ENCODE data around the gene ECT2L.

Gene ECT2L, protein sequence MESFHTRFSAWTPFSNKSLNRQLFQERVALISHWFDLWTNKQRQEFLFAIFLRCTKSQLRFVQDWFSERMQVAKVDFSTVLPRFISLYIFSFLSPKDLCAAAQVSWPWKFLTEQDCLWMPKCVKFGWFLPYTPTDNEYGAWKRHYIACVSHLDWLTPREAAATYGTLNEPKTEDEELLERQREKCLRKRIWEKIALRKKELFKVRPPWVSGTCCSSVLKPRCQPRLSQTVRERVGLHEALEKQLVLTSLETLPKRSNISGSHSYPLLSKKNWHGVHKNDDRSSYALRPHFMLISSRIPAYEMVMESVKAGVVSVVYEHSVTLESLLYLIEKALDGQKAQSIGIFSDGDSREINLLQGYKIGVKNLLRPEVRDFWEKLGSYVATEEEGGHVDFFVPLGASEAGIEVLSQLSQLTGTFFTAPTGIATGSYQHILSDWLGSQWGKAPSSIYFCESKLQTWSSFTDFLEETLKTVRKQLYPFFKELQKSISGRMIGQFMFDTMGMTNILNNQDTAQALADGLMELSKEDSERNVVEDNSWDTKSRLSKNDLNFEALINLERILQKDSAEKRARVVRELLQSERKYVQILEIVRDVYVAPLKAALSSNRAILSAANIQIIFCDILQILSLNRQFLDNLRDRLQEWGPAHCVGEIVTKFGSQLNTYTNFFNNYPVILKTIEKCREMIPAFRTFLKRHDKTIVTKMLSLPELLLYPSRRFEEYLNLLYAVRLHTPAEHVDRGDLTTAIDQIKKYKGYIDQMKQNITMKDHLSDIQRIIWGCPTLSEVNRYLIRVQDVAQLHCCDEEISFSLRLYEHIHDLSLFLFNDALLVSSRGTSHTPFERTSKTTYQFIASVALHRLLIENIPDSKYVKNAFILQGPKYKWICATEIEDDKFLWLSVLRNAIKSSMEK

DNA sequence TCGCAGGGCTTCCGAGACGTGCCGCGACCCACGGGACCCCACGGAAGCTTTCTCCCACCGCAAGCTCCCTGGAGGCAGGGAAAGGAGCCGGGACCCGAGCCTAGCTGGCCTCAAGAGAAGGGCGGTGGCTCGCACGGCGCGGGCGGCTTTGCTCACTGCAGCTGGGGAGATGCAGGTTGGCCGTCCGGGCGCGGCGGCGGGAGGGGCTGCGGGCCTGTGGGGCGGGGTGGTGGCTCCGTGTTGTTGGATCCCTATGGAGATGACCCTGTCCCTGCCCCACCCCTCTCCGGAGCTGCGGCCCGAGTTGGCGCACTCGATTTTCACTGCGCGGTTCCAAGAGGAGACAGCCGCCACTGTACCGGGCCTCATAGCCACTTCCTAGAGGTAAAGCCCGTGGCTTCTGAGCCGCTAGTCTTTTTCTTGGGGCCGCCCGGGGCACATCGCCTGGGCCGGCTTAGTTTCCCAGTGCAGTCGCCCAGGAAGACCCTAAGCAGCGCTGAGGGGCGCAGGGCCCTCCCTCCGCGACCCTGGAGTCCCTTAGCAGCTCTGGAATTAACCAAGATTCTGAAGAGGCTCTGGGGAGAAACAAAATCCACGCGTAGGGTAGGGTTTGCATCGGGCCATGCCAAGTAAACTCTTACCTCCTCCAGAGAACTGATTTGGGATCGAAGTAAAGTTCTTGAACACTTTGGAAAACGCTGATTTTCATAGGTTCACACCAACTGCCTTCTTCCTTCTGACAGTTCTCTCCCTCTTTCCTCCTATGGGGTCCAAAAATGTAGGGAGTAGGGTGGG lies at the start of gene ECT2L:
Gene ECT2L (plus strand): TSS at position 279 of the 795 bp plus-strand sequence. CDS start 17,188 bp downstream, outside the sequence.
- DNase-seq, result peak; percentile 6 to 38

GRCh38 chr6:138752017-138752416 lies 43.9 kb upstream of the ECT2L start:
- no peak for DNase-seq

GRCh38 chr6:138757136-138757535 lies 38.8 kb upstream of the ECT2L start:
- no peak for DNase-seq

GRCh38 chr6:138765896-138766655 lies 29.8 kb upstream of the ECT2L start:
- peak; percentile 20 to 38 for DNase-seq

DNA sequence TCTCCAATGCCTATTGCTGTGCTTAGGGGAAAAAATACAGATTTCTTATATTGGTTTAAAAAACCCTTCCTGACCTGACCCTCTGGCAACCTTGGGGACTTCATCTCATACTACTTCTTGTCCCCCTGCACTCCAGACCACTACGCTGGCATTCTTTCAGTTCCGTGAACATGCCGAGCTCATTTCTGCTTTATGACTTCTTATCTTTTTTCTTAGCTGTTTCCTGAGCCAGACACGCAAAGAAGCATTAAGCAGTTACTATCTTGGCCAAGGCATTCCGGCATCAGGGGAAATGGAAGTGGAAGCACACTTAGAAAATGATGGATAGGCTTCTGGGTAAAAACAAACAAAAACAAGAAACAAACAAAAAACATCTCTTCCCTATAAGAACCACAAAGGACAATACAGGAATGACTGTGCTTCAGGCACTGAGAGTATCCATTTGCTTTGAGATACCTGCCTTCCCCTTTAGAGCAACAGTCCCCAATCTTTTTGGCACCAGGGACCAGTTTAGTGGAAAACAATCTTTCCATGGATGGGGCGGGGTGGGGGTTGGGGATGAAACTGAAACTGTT lies 26.7 kb upstream of the ECT2L start:
- no peak for DNase-seq

DNA sequence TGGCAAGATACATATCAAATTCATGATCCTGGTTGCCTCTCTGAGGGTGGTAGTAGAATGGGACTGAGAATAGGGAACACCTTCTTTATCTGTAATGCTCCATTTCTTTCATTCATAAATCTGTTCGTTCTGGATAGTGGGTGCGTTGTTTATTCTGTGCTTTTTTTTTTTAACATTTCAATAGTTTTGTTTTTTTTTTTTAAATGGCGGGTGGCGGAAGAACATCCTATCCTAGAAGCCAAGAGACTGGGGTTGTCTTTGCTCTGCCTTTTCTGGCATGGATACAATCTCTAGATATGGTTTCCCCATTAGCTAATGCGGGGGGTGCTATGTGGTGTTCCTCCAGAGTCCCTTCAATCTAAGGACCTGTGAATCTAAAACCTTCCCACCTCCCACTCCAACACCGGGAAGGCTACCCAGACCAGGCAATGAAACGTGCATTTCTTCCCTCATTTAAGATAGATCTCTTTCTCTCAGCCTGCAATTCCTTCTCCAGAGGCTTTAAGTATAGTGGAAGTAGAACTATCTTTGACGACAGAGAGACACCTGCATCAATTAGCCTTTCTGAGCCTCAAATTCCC lies 23.2 kb upstream of the ECT2L start:
- DNase-seq, result peak in 1 of 2 experiments; percentile 12

- peak; percentile 91 to 93 for DNase-seq
Measured at GRCh38 chr6:138773177-138774091, 22.5 kb upstream of the ECT2L start, which contains the start of gene CCDC28A. Gene CCDC28A, plus strand, starts transcription at chr6:138773769. Its CDS starts 2,352 bp downstream, at chr6:138776121.

DNA sequence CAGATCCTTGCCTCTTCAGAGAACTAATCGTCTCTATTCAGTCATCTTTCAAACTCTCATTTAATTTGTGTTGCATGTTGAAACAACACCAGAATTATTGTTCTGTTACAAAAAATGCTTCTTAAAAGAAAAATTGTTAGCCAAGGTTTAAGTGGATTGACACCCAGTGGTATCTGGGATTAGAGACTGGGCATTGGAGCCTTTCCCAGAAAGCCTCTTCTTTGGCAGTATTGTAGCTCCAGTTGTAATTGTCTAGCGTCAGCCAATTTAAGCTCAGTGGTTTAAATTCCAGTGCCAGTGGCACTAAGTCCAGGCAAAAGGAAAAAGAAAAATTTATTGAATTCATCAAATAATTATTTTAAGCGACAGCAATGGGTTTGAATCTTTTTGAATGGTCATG lies 21.5 kb upstream of the ECT2L start:
- DNase-seq, result no peak

GRCh38 chr6:138776659-138777058 lies 19.2 kb upstream of the ECT2L start:
- DNase-seq, result no peak

DNA sequence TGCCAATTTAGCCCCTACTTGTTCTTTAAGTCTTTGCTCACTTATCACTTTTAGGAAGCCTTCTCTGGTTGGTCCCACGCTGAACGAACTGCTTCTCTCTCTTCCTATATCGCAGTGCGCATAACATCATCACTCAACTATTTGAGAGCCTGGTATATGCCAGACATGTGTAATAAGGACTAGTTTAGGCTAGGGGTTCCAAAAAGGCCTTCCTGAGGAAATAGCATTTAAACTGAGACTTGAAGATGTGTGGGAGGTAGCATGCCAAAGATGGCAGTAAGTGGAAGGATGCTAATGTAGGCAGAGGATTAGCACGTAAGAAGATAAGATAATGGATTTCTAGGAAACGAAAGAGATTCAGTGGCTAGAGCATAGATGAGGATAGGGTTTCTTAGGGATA lies 17.6 kb upstream of the ECT2L start:
- DNase-seq, result no peak

GRCh38 chr6:138782243-138782642 lies 13.6 kb upstream of the ECT2L start:
- DNase-seq, result no peak

GRCh38 chr6:138785079-138785478 lies 10.8 kb upstream of the ECT2L start:
- no peak for DNase-seq

DNA sequence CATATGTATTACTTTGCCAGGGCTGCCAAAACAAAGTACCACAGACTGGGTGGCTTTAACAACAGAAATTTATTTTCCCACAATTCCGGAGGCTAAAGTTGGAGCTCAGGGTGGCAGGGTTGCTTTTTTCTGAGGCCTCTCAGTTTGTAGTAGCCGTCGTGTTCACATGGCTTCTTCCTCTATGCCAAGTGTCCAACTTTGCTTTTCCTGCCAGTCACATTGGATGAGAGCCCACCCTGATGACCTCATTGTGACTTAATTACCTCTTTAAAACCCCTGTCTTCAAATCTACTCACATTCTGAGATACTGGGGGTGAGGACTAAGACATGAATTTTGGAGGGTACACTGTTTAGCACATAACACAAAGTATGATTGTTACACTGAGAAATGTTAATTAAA lies 9.9 kb upstream of the ECT2L start:
- DNase-seq, result no peak

GRCh38 chr6:138787138-138787537 lies 8.7 kb upstream of the ECT2L start:
- no peak for DNase-seq

DNA sequence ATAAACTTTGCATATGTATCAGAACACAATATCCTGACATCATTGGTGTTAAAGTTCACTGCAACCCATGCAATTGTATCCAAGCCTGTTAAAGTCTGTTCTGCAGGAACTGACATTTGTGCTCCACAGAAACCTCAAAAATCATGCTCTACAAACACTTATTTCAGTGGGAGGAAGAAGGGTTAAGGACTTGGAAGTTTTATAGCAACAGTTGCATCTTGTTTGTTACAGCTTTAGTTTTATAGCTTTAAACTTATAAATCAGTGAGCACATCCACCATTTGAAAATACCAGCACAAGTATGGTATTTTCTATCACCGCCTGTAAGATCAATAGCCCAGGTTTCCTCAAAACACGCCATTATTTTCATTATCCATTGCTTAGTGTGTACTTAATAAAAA lies 884 bp downstream of the ECT2L start:
- no peak for DNase-seq

- DNase-seq, result no peak
Measured at GRCh38 chr6:138797806-138798446, 2.0 kb downstream of the ECT2L start.

- DNase-seq, result no peak
Measured at GRCh38 chr6:138800377-138801150, 4.7 kb downstream of the ECT2L start.

- DNase-seq, result no peak
Measured at GRCh38 chr6:138803331-138803730, 7.4 kb downstream of the ECT2L start.

- no peak for DNase-seq
Measured at GRCh38 chr6:138803861-138804260, 8.0 kb downstream of the ECT2L start.

All from NCI-H2081 (cell line).